ENCODE measurements around the gene BSN. TPM values are rescaled to one million over a fixed set of nuclear protein-coding genes. Genes with fewer than 3 reads are reported as not detected.

BSN gene
- polyA plus RNA-seq, 1 donor (not counting 4 experiments of a cell fraction or from before 2014, with no cell fraction given), result under 0.01 TPM

GRCh38 chr3:49717959-49718857 lies 163.9 kb downstream of the BSN start:
- H4K20me1 ChIP-seq (ENCODE audit: control insufficient read depth, extremely low read depth, insufficient read depth, low read length), result peaks cover 14% of the 10 kb centered on the region
- no peak for DNase-seq (ENCODE audit: low read depth, low spot score)
- no peak for FAIRE-seq
- H2AFZ ChIP-seq (ENCODE audit: control insufficient read depth, low read length), result no peak overlapping the region
- H3K4me1 ChIP-seq (ENCODE audit: control insufficient read depth, extremely low read depth, insufficient read depth, low read length), result peaks cover 25% of the 10 kb centered on the region
- no peak overlapping the region for H3K9ac ChIP-seq (ENCODE audit: control insufficient read depth, extremely low read depth, insufficient read depth, low read length)
- H3K9me1 ChIP-seq (ENCODE audit: control insufficient read depth, extremely low read depth, insufficient read depth, low read length), result no peaks in the 10 kb centered on the region
- no peak overlapping the region for H3K27ac ChIP-seq (ENCODE audit: control insufficient read depth, insufficient read depth, low read length)
- dilution Hi-C loops (cut with MboI; ENCODE audit: extremely low pct_ligation_motif_present, low sequenced_read_pairs), result no loop called here
- H3K36me3 ChIP-seq (ENCODE audit: control insufficient read depth in 2 of 2, extremely low read depth in 1 of 2, insufficient read depth in 2 of 2, low read length in 2 of 2), result peaks cover 23 to 27% of the 10 kb centered on the region in 2 experiments
- no peak for TF ChIP-seq EZH2 (IDR thresholded peaks at IDR 0.05; ENCODE audit: low read length)
- TF ChIP-seq, protein P1, sequence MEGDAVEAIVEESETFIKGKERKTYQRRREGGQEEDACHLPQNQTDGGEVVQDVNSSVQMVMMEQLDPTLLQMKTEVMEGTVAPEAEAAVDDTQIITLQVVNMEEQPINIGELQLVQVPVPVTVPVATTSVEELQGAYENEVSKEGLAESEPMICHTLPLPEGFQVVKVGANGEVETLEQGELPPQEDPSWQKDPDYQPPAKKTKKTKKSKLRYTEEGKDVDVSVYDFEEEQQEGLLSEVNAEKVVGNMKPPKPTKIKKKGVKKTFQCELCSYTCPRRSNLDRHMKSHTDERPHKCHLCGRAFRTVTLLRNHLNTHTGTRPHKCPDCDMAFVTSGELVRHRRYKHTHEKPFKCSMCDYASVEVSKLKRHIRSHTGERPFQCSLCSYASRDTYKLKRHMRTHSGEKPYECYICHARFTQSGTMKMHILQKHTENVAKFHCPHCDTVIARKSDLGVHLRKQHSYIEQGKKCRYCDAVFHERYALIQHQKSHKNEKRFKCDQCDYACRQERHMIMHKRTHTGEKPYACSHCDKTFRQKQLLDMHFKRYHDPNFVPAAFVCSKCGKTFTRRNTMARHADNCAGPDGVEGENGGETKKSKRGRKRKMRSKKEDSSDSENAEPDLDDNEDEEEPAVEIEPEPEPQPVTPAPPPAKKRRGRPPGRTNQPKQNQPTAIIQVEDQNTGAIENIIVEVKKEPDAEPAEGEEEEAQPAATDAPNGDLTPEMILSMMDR (optimal IDR thresholded peaks at IDR 0.05 in 1 of 3, IDR thresholded peaks at IDR 0.05 in 1 of 3, conservative IDR thresholded peaks at IDR 0.05 in 1 of 3; ENCODE audit: extremely low read depth in 1 of 3, insufficient read depth in 2 of 3, low read length in 3 of 3), result no peak
- H3K27me3 ChIP-seq (ENCODE audit: control insufficient read depth, extremely low read depth, insufficient read depth, low read length), result no peaks in the 10 kb centered on the region
- peak overlapping the region; percentile 83 for H3K4me2 ChIP-seq (ENCODE audit: control insufficient read depth, extremely low read depth, insufficient read depth, low read depth, low read length)
- peaks cover 12% of the 10 kb centered on the region for H3K79me2 ChIP-seq (ENCODE audit: control insufficient read depth, insufficient read depth, low read length)
- H3K9me3 ChIP-seq (ENCODE audit: control insufficient read depth, low read depth, low read length), result no peaks in the 10 kb centered on the region
- no peak overlapping the region for H3K4me3 ChIP-seq (ENCODE audit: control insufficient read depth in 2 of 3, extremely low read depth in 1 of 3, insufficient read depth in 2 of 3, low read depth in 1 of 3, low read length in 3 of 3)

- H3K9ac ChIP-seq (ENCODE audit: control insufficient read depth, extremely low read depth, insufficient read depth, low read length), result no peak overlapping the region
- H4K20me1 ChIP-seq (ENCODE audit: control insufficient read depth, extremely low read depth, insufficient read depth, low read length), result peaks cover 14% of the 10 kb centered on the region
- FAIRE-seq (no peak), DNase-seq (ENCODE audit: low read depth, low spot score) (no peak)
- peak overlapping the region; percentile 83 for H3K4me2 ChIP-seq (ENCODE audit: control insufficient read depth, extremely low read depth, insufficient read depth, low read depth, low read length)
- H3K36me3 ChIP-seq (ENCODE audit: control insufficient read depth in 2 of 2, extremely low read depth in 1 of 2, insufficient read depth in 2 of 2, low read length in 2 of 2), result peaks cover 23 to 27% of the 10 kb centered on the region in 2 experiments
- H2AFZ ChIP-seq (ENCODE audit: control insufficient read depth, low read length), result no peak overlapping the region
- H3K27ac ChIP-seq (ENCODE audit: control insufficient read depth, insufficient read depth, low read length), result no peak overlapping the region
- dilution Hi-C loops (cut with MboI; ENCODE audit: extremely low pct_ligation_motif_present, low sequenced_read_pairs), result no loop called here
- peaks cover 25% of the 10 kb centered on the region for H3K4me1 ChIP-seq (ENCODE audit: control insufficient read depth, extremely low read depth, insufficient read depth, low read length)
- H3K4me3 ChIP-seq (ENCODE audit: control insufficient read depth in 2 of 3, extremely low read depth in 1 of 3, insufficient read depth in 2 of 3, low read depth in 1 of 3, low read length in 3 of 3), result peak overlapping the region in 2 of 3 experiments; percentile 40 to 51
- H3K27me3 ChIP-seq (ENCODE audit: control insufficient read depth, extremely low read depth, insufficient read depth, low read length), result no peaks in the 10 kb centered on the region
- TF ChIP-seq, protein P1 (optimal IDR thresholded peaks at IDR 0.05 in 1 of 3, IDR thresholded peaks at IDR 0.05 in 1 of 3, conservative IDR thresholded peaks at IDR 0.05 in 1 of 3; ENCODE audit: extremely low read depth in 1 of 3, insufficient read depth in 2 of 3, low read length in 3 of 3), result no peak
- peak; percentile 22 for TF ChIP-seq EZH2 (IDR thresholded peaks at IDR 0.05; ENCODE audit: low read length)
- H3K9me3 ChIP-seq (ENCODE audit: control insufficient read depth, low read depth, low read length), result no peaks in the 10 kb centered on the region
- H3K9me1 ChIP-seq (ENCODE audit: control insufficient read depth, extremely low read depth, insufficient read depth, low read length), result no peaks in the 10 kb centered on the region
- peaks cover 17% of the 10 kb centered on the region for H3K79me2 ChIP-seq (ENCODE audit: control insufficient read depth, insufficient read depth, low read length)
Measured at GRCh38 chr3:49718858-49719213, 164.6 kb downstream of the BSN start.
